ENCODE results near the gene MUC5B.

MUC5B gene

DNA sequence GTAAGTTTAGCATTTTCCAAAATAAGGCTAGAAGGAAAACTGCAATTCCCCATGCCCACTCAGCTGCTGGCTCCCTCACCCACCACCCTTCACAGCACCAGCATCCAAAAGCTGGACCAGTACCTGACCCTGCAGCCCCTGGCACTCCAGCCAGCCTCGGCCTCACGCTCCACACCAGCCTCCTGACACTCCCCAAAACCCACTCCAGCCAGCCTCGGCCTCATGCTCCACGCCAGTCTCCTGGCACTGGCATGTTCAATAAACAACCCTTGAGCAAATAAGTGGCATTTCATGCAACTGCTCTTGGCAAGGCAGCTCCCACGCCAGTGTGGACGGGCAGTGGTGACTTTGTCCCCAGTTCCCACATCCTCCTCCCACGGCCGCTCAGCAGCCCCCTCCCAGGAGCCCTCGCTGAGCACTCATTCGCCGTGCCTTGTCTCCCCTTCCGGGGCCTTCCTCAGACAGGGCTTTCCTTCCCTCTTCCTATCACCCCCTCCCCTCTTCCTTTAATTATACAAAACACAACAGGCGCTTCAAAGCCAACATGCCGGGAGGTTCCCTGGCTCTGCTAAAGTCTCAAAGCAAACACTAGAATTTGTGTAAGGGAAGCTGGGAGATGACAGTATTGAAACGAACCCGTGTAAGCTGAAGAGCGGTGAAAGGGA, 79.7 kb downstream of the MUC5B start:
- H3K36me3 Mint-ChIP-seq: no peaks in the 10 kb centered on the region
- H3K27ac Mint-ChIP-seq: no peak overlapping the region
- no peaks in the 10 kb centered on the region for H3K27me3 Mint-ChIP-seq
- no peak overlapping the region for H3K4me3 Mint-ChIP-seq
- H3K4me1 Mint-ChIP-seq: peaks cover 48% of the 10 kb centered on the region
- no peaks in the 10 kb centered on the region for H3K9me3 Mint-ChIP-seq

DNA sequence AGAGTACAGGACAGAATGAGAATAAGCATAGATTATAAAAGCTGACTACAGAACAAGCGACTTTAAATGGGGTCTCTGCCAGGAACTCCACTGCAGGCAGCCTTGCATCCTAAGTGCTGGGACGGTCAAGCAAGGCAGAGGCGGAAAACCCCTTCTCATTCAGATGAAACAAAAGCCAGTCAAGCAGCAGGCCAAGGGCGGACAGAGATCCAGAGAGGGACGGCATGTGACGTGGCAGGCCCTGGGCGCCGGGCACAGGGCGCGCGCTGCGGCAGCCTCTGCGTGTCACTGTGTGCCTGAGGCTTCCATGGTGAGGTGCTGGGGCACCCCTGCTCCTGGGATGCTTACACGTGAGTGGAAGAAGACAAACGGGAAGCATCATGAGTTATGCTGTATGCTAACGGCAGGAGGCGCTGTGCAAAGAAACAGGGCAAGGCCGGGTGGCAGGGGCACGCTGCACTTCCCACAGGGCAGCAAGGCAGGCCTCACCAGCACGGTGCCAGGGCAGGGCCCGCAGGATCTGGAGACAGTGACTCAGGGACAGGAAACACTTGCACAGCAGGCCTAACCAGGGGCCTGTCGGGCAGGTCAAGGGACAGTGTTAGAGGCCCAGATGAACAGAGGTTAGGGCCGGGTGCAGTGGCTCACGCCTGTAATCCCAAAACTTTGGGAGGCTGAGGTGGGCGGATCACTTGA, 80.4 kb downstream of the MUC5B start:
- Mint-ChIP-seq H3K36me3 (no peaks in the 10 kb centered on the region), H3K27me3 (no peaks in the 10 kb centered on the region), H3K4me3 (no peak overlapping the region), H3K9me3 (no peaks in the 10 kb centered on the region), H3K27ac (no peak overlapping the region), H3K4me1 (peaks cover 52% of the 10 kb centered on the region)

DNA sequence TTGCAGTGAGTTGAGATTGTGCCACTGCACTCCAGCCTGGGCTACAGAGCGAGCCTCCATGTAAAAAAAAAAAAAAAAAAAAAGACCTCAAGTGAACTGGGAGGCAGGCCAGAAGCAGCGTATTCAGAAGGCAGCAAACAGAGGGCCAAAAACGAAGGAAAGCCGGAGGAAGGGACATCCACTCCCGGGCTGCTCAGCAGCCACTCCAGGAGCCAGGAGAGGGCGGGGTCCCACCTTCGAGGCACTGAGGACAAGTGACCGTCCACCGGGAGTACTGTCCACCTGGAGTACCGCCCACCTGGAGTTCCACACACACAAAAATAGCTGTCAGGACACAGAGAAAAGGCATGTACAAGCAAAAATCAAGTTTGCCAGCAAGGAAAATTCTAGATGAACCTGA, 81.1 kb downstream of the MUC5B start:
- H3K27ac Mint-ChIP-seq: no peak overlapping the region
- peaks cover 53% of the 10 kb centered on the region for H3K4me1 Mint-ChIP-seq
- H3K27me3 Mint-ChIP-seq: no peaks in the 10 kb centered on the region
- H3K9me3 Mint-ChIP-seq: no peaks in the 10 kb centered on the region
- H3K36me3 Mint-ChIP-seq: no peaks in the 10 kb centered on the region
- no peak overlapping the region for H3K4me3 Mint-ChIP-seq

DNA sequence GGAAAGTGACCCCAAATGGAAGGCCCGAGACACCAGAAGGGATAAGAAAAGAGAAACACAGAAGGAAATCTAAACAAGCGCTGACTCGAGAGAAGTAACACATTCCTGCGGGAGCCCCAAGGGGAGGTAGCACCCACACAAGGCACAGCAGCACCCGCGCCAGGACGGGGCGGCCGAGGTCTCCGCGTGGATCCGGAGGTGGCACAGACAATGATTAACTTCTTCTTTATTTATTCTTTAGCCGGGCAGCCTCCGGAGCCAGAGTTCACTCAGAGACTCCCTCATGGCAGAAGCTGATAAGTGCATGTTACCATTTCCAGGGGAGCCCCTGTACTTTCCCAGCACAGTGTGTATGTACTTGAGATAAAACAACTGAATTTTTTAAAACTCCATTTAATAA, 81.5 kb downstream of the MUC5B start:
- no peak overlapping the region for H3K4me3 Mint-ChIP-seq
- H3K36me3 Mint-ChIP-seq: no peaks in the 10 kb centered on the region
- H3K4me1 Mint-ChIP-seq: peaks cover 50% of the 10 kb centered on the region
- H3K27ac Mint-ChIP-seq: no peak overlapping the region
- no peaks in the 10 kb centered on the region for H3K9me3 Mint-ChIP-seq
- H3K27me3 Mint-ChIP-seq: no peaks in the 10 kb centered on the region

DNA sequence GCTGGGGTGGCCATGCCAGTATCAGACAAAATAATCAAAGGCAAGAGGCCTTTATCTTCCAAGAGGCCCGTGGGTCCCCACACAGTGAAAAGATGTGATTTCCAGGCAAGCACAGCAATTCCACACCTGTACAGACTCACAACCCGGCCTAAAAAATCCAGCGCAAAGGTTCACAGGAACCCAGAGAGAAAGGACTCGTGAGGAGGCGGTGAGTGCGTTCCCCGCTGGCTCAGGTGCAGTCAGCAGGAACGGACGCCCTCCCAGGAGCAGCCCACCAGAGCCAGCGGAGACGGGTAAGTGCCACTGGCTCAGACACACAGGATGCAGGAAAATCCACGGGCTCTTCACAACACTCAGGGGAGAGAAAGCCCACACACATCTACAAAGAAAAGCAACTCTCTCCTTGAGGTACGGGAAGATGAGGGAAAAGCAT, 82.2 kb downstream of the MUC5B start:
- no peak overlapping the region for H3K4me3 Mint-ChIP-seq
- H3K36me3 Mint-ChIP-seq: no peaks in the 10 kb centered on the region
- H3K4me1 Mint-ChIP-seq: peaks cover 50% of the 10 kb centered on the region
- H3K27me3 Mint-ChIP-seq: no peaks in the 10 kb centered on the region
- no peak overlapping the region for H3K27ac Mint-ChIP-seq
- no peaks in the 10 kb centered on the region for H3K9me3 Mint-ChIP-seq

DNA sequence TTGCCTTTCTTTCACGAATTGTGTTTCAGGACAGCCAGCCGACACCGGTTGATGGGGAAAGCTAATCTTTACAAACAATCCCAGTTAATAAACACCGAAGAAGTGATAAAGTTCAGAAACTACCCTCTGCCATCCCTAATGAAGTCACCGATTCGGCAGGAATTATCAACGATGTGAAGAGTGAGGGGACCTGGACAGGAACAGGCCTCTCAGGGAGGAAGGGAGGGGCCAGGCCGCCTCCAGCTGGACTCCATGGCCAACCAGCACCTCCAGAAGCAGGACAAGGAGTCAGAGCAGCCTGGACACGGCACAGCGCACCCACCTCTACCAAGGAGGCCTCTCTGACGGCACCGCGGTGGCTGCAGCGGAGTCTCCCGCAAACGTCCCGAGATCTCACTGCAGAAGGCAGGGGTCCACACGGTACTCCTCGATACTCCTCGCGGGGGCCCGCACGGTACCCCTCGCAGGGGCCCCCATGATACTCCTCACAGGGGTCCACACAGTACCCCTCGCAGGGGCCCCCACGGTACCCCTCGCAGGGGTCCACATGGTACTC, 82.7 kb downstream of the MUC5B start:
- no peaks in the 10 kb centered on the region for H3K36me3 Mint-ChIP-seq
- no peak overlapping the region for H3K4me3 Mint-ChIP-seq
- no peaks in the 10 kb centered on the region for H3K27me3 Mint-ChIP-seq
- H3K9me3 Mint-ChIP-seq: peaks cover 2% of the 10 kb centered on the region
- H3K27ac Mint-ChIP-seq: no peak overlapping the region
- H3K4me1 Mint-ChIP-seq: peaks cover 50% of the 10 kb centered on the region

DNA sequence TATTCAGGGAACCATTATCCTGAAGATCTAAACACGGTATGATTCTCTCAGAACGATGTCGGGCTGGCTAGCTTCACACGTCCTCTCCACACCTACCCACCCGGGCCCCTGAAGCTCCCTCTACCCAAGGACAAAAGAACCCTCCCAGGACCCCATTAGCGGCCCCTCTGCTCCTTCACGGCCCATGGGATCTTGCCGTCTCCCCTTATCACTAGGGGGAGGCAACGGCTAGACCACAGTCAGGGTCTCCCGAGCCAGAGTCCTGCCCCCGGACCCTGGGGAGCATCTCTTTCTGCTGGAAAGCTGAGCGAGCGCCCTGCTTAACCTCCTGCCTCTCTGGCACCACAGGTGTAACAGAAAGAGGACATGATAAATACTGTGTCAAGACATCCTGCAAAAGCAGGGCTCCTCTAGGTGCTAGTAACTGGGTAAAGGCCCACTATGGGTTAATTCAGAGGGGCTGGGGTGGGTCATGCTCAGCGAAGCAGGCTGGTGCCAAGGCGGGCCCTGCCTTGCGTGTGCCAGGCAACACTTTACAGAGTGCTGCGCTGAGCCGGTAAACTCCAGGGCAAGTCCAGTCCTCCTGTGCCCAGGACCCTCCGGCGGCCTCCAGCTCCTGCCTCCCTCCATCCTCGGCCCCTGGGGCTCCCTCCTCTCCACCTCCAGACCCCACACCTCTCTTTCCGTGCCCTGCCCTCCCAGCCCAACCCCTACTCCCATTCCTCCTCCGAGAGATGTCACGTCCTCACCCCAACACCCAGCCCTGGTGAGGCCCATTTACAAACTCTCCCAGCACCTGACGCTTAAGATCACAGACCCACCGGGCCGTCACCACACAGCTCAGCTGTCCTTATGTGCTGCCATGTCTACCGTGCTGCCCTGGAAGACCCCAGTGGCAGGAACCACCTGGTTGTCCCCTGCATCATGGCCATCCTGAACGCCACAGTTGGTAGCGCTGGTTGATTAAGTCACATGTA, 83.6 kb downstream of the MUC5B start:
- Mint-ChIP-seq H3K9me3 (peaks cover 11% of the 10 kb centered on the region), H3K36me3 (peaks cover 4% of the 10 kb centered on the region), H3K4me3 (no peak overlapping the region), H3K27ac (no peak overlapping the region), H3K4me1 (peaks cover 55% of the 10 kb centered on the region), H3K27me3 (no peaks in the 10 kb centered on the region)

DNA sequence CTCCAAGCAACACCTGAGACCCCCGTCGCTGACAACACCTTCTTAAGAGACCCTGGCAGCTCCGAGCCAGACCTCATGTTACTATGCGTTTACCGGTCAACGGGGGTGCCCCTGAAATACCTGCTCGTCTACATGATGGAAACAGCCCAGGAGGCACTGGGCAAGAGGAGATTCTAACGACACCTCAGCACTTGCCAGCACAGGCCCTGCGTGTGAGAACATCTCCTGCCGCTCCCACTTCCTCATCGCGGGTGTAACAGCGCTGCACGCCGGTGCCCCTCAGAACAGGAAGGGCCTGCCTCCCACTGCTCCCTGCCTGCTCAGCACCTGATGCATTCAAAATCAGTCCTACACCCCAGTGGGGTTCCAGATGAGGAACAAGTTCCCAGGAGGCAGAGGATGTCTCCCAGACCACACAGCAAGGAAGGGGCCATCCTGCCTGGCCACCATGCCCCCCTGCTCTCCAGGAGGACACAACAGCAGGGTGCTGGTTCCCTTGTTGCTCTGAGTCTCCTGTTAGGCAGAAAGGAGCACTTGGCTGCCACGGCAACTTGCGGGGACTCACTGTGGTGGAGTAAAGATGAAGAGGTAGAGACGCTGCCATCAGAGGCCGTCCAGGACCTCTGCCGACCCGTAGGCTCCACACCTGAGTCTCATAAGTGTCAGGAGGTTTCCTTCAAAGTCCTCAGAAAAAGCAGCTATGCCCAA, 84.5 kb downstream of the MUC5B start:
- Mint-ChIP-seq H3K4me1 (peaks cover 58% of the 10 kb centered on the region), H3K36me3 (peaks cover 5% of the 10 kb centered on the region), H3K9me3 (peaks cover 12% of the 10 kb centered on the region), H3K4me3 (peak overlapping the region; percentile 36), H3K27ac (no peak overlapping the region), H3K27me3 (no peaks in the 10 kb centered on the region)

DNA sequence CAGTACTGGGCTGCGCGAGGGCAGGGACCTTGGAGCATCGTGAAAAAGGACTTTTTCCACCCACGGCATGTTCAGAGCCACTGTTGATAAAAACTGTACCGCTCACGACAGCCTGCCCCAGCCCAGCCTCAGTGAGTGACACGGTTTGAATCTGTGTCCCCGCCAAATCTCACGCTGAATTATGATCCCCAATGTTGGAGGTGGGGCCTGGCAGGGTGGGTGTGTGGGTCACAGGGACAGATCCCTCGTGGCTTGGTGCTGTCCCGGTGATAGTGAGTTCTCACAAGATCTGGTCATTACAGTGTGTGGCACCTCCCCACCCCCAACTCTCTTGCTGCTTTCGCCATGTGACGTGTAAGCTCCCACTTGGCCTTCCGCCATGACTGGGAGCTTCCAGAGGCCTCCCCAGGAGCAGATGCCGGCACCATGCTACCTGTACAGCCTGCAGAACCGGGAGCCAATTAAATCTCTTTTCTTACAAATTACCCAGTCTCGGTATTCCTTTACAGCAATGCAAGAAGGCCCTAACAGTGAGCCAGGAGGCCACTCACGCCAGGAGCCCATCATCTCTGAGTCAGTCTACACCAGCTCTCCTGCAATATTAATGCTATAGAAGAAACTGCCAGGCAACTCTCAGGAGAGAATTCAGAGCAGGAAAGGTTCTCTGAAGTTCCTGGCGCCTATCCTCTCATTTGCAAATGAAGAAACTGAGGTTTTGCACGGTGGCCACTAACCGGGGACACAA, 85.3 kb downstream of the MUC5B start:
- Mint-ChIP-seq H3K4me3 (peak overlapping the region; percentile 75), H3K27me3 (no peaks in the 10 kb centered on the region), H3K9me3 (peaks cover 12% of the 10 kb centered on the region), H3K36me3 (peaks cover 5% of the 10 kb centered on the region), H3K4me1 (peaks cover 51% of the 10 kb centered on the region), H3K27ac (peak overlapping the region; percentile 57)

DNA sequence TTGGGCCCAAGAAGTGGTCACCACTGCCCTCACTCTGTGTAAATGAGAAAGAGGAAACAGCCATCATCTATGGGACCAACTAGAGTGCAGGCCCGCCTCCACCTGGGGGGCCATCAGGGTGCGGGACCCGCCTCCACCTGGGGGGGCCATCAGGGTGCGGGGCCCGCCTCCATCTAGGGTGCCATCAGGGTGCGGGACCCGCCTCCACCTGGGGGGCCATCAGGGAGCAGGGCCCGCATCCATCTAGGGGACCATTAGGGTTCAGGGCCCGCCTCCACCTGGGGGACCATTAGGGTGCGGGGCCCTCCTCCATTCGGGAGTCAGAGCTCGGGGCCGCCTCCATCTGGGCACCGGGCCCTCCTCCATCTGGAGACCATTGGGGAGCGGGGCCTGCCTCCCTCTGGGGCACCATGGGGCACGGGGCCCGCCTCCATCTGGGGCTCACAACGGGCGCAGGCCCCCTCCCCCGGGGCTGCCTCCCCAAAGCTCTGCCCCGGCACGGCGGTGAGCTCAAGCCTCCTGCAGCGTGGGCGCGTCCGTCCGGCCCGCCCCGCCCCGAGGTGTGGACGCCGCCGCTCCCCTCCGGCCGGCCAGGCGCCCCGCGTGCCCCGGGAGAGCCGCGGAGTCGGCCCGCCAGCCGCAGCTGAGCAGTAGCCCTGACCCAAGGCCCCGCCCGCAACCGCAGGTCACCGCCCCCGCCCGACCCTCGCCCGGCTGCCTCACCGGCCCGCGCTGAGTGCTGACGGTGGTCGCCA, 86.1 kb downstream of the MUC5B start:
- Mint-ChIP-seq H3K9me3 (peaks cover 12% of the 10 kb centered on the region), H3K4me1 (peaks cover 47% of the 10 kb centered on the region), H3K27me3 (no peaks in the 10 kb centered on the region), H3K4me3 (peak overlapping the region; percentile 75), H3K36me3 (peaks cover 5% of the 10 kb centered on the region), H3K27ac (peak overlapping the region; percentile 30)

DNA sequence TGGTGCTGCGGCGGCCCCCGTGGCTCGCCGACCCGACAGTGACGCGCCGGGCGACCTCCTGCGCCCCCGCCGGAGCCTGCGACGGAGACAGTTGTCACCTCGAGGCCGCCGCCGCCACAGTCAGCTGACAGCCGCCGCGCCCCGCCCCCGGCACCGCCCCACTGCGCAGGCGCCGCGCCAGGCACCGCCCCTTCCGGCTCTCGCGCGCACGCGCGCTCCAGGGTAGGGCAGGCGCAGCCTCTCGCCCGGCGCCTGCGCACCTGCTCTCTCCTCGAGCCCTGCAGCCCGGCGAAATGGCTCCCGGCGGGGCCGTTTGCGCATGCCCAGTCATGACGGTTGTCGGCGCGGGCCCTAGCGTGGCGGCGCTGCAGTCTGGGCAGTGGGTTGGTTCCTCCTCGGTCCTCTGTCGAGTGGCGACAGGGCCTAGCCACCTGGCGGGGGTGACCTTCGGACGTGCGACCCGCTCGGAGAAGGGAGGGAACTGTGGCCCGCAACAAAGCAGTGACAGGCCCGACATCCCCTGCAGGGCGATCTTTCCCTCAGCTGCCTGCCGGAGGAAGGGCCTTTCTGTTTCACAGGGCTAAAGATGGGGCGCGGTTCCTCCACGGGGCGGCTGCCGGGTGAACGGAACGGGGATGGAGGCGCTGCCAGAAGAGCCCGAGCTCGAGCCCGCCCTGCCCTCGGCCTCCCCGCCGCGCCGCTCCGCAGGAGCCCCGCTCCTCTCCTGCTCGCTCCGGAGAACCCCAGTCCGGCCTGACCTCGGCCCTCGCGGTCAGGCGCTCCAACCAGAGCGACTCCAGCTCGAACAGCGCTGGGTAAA, 86.8 kb downstream of the MUC5B start, which contains the start of gene TOLLIP:
Gene TOLLIP, minus strand, starts transcription at position 135 of the 820 bp plus-strand sequence. Its CDS starts 134 bp downstream, at position 1.
- H3K27ac Mint-ChIP-seq: peak within 1 kb of the TSS; percentile 95
- H3K27me3 Mint-ChIP-seq: no peaks in the 10 kb centered on the region
- H3K4me3 Mint-ChIP-seq: peak within 1 kb of the TSS; percentile 91
- peaks cover 5% of the 10 kb centered on the region for H3K36me3 Mint-ChIP-seq
- peaks cover 12% of the 10 kb centered on the region for H3K9me3 Mint-ChIP-seq
- H3K4me1 Mint-ChIP-seq: peaks cover 39% of the 10 kb centered on the region

DNA sequence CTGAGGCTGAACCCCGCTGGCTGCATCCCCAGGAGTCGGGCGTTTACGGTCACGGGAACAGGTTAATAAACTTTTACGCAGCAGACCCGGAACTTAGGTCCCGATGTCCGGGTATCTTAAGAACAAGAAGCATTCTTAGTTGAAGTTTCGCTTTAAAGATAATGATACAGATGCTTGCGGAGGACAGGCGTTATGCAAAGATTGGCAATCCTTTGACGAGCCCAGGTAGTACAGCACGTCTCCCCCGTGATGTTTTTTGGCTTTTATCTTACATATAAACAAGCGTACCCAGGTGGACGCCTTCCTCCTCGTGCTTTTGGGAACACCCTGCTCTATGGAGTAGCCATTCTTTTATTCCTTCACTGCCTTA, 87.4 kb downstream of the MUC5B start:
- Mint-ChIP-seq H3K27me3 (no peaks in the 10 kb centered on the region), H3K4me1 (peaks cover 35% of the 10 kb centered on the region), H3K27ac (peak overlapping the region; percentile 94), H3K36me3 (peaks cover 5% of the 10 kb centered on the region), H3K4me3 (peak overlapping the region; percentile 91), H3K9me3 (peaks cover 12% of the 10 kb centered on the region)

DNA sequence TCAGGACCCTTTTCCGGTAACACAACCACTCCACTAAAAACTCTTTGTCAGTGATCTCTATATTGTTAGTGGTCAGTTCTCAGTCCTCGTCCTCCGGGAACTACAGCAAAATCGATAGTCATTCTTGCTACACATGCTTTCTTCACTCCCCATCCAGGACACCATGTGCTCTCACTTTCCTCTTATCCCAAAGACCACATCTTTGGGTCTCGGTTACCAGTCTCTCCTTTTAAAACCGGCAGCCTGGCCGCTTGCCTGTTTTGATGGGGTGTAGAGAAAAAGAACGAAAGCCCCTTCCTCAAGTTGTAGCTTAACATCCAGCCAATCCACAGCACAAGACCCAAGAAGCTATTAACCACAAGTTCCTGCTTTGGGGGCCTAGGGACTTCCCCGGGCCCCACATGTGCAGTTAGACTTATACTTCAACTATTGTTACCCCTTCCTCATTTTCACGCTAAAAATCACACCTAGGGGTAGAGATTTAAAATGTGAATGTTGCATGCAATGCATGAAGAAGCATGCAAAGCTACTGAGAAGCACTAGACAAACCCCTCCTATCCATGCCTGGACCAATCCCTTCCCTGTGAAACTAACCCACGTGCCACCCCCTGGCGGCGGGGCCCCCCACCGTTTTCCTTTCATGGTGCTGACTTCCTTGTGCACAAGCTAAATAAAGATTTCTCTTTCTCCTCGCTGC, 88.1 kb downstream of the MUC5B start:
- Mint-ChIP-seq H3K4me3 (peak overlapping the region; percentile 91), H3K36me3 (peaks cover 5% of the 10 kb centered on the region), H3K9me3 (peaks cover 12% of the 10 kb centered on the region), H3K4me1 (peaks cover 35% of the 10 kb centered on the region), H3K27ac (peak overlapping the region; percentile 94), H3K27me3 (no peaks in the 10 kb centered on the region)

All from activated naive CD4-positive, alpha-beta T cell treated with anti-CD3 and anti-CD28 coated beads, Interleukin-2, amount 50 U/mL, for 24 hours (primary cell).